ENCODE data around the gene HRH2. TPM values are rescaled to one million over a fixed set of nuclear protein-coding genes. Genes with fewer than 3 reads are reported as not detected.

HRH2 gene
- total and polyA plus RNA-seq, 9 of the 15 experiments (the other 6 are each of a cell fraction or from before 2014, with no cell fraction given): 0.04 TPM; not detected in 8

GRCh38 chr5:175696139-175696854, 38.4 kb downstream of the HRH2 start (continued):
- TF ChIP-seq ZNF609 (CRISPR knock-in tag; IDR thresholded peaks at IDR 0.05; ENCODE audit: borderline replicate concordance): no peak
- TF ChIP-seq ZNF583 (CRISPR knock-in tag; IDR thresholded peaks at IDR 0.05): no peak
- no peak for TF ChIP-seq RERE (CRISPR knock-in tag; IDR thresholded peaks at IDR 0.05; ENCODE audit: borderline replicate concordance)
- TF ChIP-seq CTCFL (IDR thresholded peaks at IDR 0.05; ENCODE audit: borderline replicate concordance, insufficient read depth, low read depth, low read length, poor library complexity, severe bottlenecking): peak; percentile 54
- no peak for TF ChIP-seq BDP1 (IDR thresholded peaks at IDR 0.05; ENCODE audit: insufficient read depth, insufficient read length)
